Natural killer cell treated with Interleukin-12 subunit alpha and Interleukin-12 subunit beta and Interleukin-15 and Interleukin-18, amount 100 ng/mL, for 72 hours (primary cell): ENCODE measurements around the gene NYNRIN. TPM values are rescaled to one million over a fixed set of nuclear protein-coding genes. Genes with fewer than 3 reads are reported as not detected.
A peak's percentile ranks its signal among the peaks of the same experiment; 100 is the strongest.

Experiments used
- ATAC-seq, 2 donors: fragments of 150-1000 bp; cut with Tn5 transposase in 1 of 2; sonication (Bioruptor Pico), chemical (Tn5 transposase) in 1 of 2; 2 replicates each; pipeline ENCODE4 v1.10.0; 2021
- DNase-seq: peaks from one replicate; pipeline ENCODE4 v3.0.0; 2022; ENCODE audit warnings: low spot score
- H3K27ac Mint-ChIP-seq, 2 donors: 1 replicate in 1 of 2; 2 replicates in 1 of 2; pipeline ENCODE4 v1.8.0; 2022; ENCODE audit warnings: mixed read lengths in 2 of 2, mild to moderate bottlenecking in 1 of 2, moderate library complexity in 1 of 2
- H3K27me3 Mint-ChIP-seq, 2 donors: 1 replicate in 1 of 2; 2 replicates in 1 of 2; pipeline ENCODE4 v1.8.0; 2022; ENCODE audit warnings: mixed read lengths in 2 of 2
- H3K36me3 Mint-ChIP-seq: one replicate; pipeline ENCODE4 v1.8.0; 2022; ENCODE audit warnings: mixed read lengths
- H3K4me1 Mint-ChIP-seq, 2 donors: 1 replicate in 1 of 2; 2 replicates in 1 of 2; pipeline ENCODE4 v1.8.0; 2022; ENCODE audit warnings: low read depth in 2 of 2, mixed read lengths in 2 of 2, mild to moderate bottlenecking in 1 of 2
- H3K4me3 Mint-ChIP-seq: one replicate; pipeline ENCODE4 v1.8.0; 2022; ENCODE audit warnings: mixed read lengths
- H3K9me3 Mint-ChIP-seq: 2 replicates; pipeline ENCODE4 v1.8.0; 2022; ENCODE audit warnings: mixed read lengths
- total RNA-seq, 2 donors: library from RNA; stranded (reverse); gene quantifications; one replicate each; pipeline ENCODE4 v1.2.3, GENCODE V29; 2022

NYNRIN gene
- total RNA-seq, 2 donors from 2014 or later = 0.11 TPM; not detected in 1

DNA sequence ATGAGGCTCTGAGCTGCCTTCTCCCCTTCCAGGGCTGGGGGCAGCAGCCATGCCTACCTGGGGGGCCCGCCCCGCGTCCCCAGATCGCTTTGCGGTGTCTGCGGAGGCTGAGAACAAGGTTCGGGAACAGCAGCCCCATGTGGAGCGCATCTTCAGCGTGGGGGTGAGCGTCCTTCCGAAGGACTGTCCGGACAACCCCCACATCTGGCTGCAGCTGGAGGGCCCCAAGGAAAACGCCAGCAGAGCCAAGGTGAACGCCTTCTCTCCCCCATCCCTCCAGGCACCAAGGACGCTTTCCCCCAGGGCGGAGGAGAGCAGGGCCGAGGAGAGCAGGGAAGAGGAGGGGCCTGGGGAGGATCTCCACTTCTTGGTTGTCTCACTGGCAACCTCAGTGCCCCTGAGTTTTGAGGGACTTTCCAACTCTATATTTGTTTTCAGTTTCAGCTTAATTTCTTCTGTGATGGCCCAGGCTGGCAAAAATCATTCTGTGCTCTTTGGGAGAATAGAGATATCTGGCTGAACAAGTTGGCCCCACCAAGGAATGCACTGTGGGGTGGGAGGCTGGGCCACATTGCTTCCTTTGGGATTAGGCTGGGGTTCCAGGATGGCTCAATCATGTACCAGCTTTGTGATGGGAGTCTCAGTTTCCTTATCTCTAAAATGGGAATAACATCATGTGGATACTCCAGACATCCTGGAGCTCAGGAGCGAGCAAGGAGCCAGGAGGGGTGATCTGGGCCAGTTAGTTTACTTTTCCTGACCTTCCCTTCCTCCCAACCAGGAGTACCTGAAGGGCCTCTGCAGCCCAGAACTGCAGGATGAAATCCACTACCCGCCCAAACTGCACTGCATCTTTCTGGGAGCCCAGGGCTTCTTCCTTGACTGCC is 32.1 kb downstream of the NYNRIN start:
- Mint-ChIP-seq H3K4me1 (peaks cover 27 to 38% of the 10 kb centered on the region in 2 donors), H3K27me3 (no peaks in the 10 kb centered on the region), H3K9me3 (no peaks in the 10 kb centered on the region), H3K4me3 (peak overlapping the region; percentile 88), H3K27ac (peak overlapping the region; percentile 90 to 92), H3K36me3 (peaks cover 8% of the 10 kb centered on the region)
- ATAC-seq (peak; percentile 63 to 73), DNase-seq (peak; percentile 81)

DNA sequence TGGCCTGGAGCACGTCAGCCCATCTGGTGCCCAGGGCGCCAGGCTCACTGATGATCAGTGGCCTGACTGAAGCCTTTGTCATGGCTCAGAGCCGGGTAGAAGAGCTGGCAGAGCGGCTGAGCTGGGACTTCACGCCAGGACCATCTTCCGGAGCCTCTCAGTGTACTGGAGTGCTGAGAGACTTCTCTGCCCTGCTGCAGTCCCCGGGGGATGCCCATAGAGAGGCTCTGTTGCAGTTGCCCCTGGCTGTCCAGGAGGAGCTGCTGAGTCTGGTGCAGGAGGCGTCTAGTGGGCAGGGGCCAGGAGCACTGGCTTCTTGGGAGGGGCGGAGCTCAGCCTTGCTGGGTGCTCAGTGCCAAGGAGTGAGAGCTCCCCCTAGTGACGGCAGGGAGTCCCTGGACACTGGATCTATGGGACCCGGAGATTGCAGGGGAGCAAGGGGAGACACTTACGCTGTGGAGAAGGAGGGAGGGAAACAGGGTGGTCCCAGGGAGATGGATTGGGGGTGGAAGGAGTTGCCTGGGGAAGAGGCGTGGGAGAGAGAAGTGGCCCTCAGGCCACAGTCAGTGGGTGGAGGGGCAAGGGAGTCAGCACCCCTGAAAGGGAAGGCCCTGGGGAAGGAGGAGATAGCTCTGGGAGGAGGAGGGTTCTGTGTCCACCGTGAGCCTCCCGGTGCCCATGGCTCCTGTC is 32.9 kb downstream of the NYNRIN start:
- H3K27ac Mint-ChIP-seq = peak overlapping the region; percentile 90 to 92
- DNase-seq (peak; percentile 92), ATAC-seq (peak; percentile 75 to 79)
- peaks cover 27 to 40% of the 10 kb centered on the region in 2 donors for H3K4me1 Mint-ChIP-seq
- no peaks in the 10 kb centered on the region for H3K9me3 Mint-ChIP-seq
- no peaks in the 10 kb centered on the region for H3K27me3 Mint-ChIP-seq
- peaks cover 8% of the 10 kb centered on the region for H3K36me3 Mint-ChIP-seq
- peak overlapping the region; percentile 88 for H3K4me3 Mint-ChIP-seq

DNA sequence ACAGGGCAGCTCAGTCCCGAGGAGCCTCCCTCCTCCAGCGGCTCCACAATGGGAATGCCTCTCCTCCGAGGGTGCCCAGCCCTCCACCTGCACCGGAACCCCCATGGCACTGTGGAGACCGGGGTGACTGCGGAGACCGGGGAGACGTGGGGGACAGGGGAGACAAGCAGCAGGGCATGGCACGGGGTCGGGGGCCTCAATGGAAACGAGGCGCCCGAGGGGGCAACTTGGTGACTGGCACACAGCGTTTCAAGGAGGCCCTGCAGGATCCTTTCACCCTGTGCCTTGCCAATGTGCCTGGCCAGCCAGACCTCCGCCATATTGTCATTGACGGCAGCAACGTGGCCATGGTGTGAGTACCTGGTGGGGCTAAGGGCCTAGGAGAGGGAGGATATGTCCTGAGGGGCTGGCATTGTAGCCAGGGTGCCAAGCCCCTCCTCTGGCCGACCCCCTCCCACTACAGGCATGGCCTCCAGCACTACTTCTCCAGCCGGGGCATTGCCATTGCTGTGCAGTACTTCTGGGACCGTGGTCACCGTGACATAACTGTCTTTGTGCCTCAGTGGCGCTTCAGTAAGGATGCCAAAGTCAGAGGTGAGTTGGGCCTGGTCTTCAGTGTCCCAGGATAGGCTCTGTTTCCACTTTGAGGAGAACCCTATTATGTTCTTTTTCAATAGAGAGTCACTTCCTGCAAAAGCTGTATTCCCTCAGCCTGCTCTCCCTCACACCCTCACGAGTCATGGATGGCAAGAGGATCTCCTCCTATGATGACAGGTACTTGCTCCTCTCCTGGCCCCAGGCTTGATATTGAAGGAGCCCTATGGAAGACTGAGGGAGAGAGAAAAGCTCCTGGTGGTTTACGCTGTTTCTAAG is 33.7 kb downstream of the NYNRIN start:
- ATAC-seq (no peak), DNase-seq (no peak)
- Mint-ChIP-seq H3K36me3 (peaks cover 8% of the 10 kb centered on the region), H3K27me3 (no peaks in the 10 kb centered on the region), H3K27ac (peak overlapping the region; percentile 90 to 92), H3K4me1 (peaks cover 30 to 43% of the 10 kb centered on the region in 2 donors), H3K4me3 (no peak overlapping the region), H3K9me3 (no peaks in the 10 kb centered on the region)

DNA sequence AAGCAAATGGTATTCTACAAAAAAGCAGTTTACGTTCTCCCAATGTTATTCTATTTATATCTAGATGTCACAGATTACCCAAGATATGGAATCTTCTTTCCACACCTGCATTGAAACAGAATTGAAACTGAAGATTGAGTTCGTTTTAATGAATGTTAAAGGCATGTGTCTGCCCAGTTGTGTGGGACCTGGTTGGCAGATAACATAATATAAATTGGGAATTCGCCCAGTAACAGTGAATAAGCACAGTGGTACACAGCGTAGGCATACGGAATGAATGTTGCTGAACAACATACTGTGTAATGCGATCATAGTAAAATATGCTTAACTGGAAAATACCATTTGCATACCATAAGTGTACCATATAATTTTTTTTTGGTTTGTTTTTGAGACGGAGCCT is 35.2 kb downstream of the NYNRIN start:
- Mint-ChIP-seq H3K27me3 (no peaks in the 10 kb centered on the region), H3K27ac (no peak overlapping the region), H3K36me3 (peaks cover 12% of the 10 kb centered on the region), H3K9me3 (no peaks in the 10 kb centered on the region), H3K4me1 (peaks cover 35 to 48% of the 10 kb centered on the region in 2 donors), H3K4me3 (no peak overlapping the region)
- no peak for ATAC-seq
- no peak for DNase-seq

DNA sequence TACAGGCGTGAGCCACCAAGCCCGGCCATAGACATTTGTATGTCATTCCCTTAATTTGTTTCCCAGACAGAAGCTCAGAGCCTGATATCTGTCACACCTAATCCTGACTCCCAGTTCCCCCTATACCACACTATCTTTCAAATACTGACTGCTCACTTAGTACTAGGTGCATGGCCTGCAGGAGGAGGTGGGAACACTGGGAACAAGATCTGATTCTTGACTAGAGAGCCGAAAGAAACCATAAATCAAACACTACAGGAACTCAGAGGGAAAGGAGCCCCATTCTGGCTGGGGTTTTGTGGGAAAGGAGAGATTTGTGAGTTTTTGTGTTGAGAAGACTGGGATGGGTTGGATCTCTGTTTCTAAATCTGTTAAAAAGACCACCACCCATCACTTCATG is 35.9 kb downstream of the NYNRIN start:
- Mint-ChIP-seq H3K9me3 (no peaks in the 10 kb centered on the region), H3K4me3 (no peak overlapping the region), H3K36me3 (peaks cover 12% of the 10 kb centered on the region), H3K27ac (peak overlapping the region; percentile 3 to 10), H3K27me3 (no peaks in the 10 kb centered on the region), H3K4me1 (peaks cover 35 to 46% of the 10 kb centered on the region in 2 donors)
- ATAC-seq (no peak), DNase-seq (no peak)

DNA sequence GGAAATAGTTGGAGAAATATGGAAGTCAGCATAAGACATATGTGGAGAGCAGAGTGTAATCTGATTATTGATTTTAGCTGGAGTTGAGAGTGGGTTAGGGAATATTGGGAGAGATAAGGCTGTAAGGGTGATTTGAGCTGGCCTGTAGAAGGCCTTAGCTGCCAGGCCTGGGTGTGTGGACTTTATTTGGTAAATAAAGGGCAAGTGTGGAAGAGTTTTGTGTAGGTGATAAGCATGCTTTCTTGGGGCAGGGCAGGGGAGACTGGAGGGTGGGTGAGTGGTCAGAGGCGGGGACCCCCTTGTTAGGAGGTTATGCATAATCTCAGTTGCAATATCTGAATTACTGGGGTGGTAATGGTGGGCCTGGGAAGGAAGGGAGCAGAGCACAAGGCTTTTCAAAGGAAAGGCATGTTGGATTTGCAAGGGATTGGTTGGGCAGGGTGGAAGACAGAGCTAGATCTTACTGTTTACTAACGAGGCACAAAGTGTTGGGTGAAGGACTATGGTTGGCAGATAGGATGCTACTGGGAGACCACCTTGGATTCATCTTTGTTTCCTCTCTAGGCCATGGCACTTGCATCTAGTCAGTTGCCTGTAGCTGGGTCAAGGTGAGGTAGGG is 36.5 kb downstream of the NYNRIN start:
- H3K4me3 Mint-ChIP-seq = no peak overlapping the region
- DNase-seq = no peak
- peaks cover 12% of the 10 kb centered on the region for H3K36me3 Mint-ChIP-seq
- peak overlapping the region; percentile 3 to 10 for H3K27ac Mint-ChIP-seq
- no peaks in the 10 kb centered on the region for H3K9me3 Mint-ChIP-seq
- H3K27me3 Mint-ChIP-seq = no peaks in the 10 kb centered on the region
- ATAC-seq = no peak
- peaks cover 35 to 47% of the 10 kb centered on the region in 2 donors for H3K4me1 Mint-ChIP-seq

DNA sequence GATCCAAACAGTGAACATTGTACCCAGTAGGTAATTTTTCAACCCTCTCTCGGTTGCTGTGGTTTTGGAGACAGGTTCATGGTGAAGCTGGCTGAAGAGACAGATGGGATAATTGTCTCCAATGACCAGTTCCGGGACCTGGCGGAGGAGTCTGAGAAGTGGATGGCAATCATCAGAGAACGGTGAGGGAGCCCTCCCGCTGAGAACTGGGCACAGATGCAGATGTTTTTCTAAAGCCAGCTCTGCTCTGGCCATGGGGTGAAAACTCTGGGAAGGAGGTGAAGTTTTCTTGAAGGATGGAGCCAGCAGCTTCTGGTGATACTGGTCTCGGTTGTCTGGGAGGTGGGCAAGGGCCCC is 37.2 kb downstream of the NYNRIN start:
- peaks cover 17% of the 10 kb centered on the region for H3K36me3 Mint-ChIP-seq
- no peaks in the 10 kb centered on the region for H3K27me3 Mint-ChIP-seq
- H3K9me3 Mint-ChIP-seq = no peaks in the 10 kb centered on the region
- no peak for DNase-seq
- no peak for ATAC-seq
- peak overlapping the region in 1 of 2 donors; percentile 10 for H3K27ac Mint-ChIP-seq
- H3K4me3 Mint-ChIP-seq = no peak overlapping the region
- H3K4me1 Mint-ChIP-seq = peaks cover 39 to 49% of the 10 kb centered on the region in 2 donors

DNA sequence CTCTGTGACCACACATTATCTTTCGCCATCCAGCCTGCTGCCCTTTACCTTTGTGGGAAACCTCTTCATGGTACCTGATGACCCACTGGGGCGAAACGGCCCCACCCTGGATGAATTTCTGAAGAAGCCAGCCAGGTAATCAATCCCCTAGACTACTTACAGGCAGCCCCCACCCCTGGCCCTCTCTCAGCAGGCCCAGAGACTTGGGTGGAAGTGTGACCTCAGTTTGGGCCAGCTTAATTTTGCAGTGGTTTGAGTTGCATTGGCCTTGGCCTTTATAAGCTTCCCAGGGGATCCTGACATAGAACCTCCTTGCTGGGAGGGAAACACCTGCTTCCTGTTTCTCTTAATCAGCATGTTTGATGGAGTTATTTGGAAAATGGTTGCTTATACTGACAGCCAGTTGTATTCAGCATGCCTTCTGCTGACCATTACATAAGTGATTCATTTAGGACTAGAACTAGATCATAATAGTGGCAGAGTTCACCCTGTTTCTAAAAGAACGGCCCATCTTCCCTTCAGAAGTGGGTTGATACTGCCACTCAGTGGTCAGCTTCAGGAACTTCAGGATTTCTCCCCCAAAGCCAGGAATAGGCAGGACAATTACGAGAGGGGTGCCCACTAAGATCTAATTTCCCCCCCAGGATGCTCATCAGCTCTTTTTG is 37.7 kb downstream of the NYNRIN start:
- DNase-seq (no peak), ATAC-seq (peak; percentile 56 to 66)
- Mint-ChIP-seq H3K27ac (peak overlapping the region; percentile 30 to 54), H3K4me1 (peaks cover 39 to 45% of the 10 kb centered on the region in 2 donors), H3K36me3 (peaks cover 18% of the 10 kb centered on the region), H3K27me3 (no peaks in the 10 kb centered on the region), H3K9me3 (no peaks in the 10 kb centered on the region), H3K4me3 (no peak overlapping the region)

DNA sequence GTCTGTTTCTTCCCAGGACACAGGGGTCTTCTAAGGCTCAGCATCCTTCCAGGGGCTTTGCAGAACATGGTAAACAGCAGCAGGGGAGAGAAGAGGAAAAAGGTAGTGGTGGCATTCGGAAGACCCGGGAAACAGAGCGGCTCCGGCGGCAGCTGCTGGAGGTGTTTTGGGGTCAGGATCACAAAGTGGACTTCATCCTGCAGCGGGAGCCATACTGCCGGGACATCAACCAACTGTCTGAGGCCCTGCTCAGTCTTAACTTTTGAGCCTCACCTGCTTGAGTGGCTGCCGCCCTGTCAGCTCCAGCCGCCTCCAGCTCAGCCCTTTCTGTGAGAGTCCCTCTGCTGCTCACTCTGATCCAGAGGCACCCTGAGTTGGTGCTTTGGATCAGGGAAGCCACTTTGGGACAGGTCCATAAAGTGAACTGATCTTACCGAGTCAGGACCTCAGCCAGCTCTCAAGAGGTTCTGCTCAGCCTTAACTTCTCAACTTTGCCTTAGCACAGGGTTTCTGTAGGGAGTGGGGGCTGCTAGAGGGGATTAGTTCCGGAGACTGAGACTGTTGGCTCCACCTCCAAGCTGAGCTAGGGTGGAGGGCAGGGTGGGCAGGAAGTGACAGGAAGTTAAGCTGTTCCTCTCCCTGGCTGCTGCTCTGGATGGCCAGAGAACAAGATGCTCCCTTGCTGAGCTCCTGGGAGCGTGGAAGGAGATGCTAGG is 38.4 kb downstream of the NYNRIN start:
- DNase-seq = no peak
- H3K4me3 Mint-ChIP-seq = no peak overlapping the region
- H3K9me3 Mint-ChIP-seq = no peaks in the 10 kb centered on the region
- peak overlapping the region; percentile 30 to 54 for H3K27ac Mint-ChIP-seq
- peaks cover 39% of the 10 kb centered on the region in 2 donors for H3K4me1 Mint-ChIP-seq
- no peaks in the 10 kb centered on the region for H3K27me3 Mint-ChIP-seq
- peaks cover 18% of the 10 kb centered on the region for H3K36me3 Mint-ChIP-seq
- no peak for ATAC-seq

DNA sequence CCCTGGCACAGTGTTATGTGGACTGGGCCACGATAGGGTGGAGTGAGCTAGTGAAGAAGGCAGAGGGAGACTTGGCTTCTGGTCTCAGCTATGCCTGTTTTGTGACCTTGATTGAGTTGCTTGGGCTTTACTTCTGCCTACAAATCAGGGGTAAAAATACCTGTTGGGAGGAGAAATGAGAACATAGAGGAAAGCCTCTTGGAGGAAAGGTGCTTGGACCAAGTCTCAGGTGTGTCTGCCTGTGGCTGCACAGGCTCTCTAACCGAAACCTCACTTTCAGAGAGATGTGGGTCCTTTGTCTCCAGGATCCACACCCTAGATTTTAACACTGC is 38.9 kb downstream of the NYNRIN start:
- H3K4me1 Mint-ChIP-seq = peaks cover 42 to 43% of the 10 kb centered on the region in 2 donors
- ATAC-seq = no peak
- no peak overlapping the region for H3K4me3 Mint-ChIP-seq
- H3K27me3 Mint-ChIP-seq = no peaks in the 10 kb centered on the region
- no peak for DNase-seq
- peaks cover 18% of the 10 kb centered on the region for H3K36me3 Mint-ChIP-seq
- H3K27ac Mint-ChIP-seq = peak overlapping the region; percentile 30 to 54
- H3K9me3 Mint-ChIP-seq = no peaks in the 10 kb centered on the region

DNA sequence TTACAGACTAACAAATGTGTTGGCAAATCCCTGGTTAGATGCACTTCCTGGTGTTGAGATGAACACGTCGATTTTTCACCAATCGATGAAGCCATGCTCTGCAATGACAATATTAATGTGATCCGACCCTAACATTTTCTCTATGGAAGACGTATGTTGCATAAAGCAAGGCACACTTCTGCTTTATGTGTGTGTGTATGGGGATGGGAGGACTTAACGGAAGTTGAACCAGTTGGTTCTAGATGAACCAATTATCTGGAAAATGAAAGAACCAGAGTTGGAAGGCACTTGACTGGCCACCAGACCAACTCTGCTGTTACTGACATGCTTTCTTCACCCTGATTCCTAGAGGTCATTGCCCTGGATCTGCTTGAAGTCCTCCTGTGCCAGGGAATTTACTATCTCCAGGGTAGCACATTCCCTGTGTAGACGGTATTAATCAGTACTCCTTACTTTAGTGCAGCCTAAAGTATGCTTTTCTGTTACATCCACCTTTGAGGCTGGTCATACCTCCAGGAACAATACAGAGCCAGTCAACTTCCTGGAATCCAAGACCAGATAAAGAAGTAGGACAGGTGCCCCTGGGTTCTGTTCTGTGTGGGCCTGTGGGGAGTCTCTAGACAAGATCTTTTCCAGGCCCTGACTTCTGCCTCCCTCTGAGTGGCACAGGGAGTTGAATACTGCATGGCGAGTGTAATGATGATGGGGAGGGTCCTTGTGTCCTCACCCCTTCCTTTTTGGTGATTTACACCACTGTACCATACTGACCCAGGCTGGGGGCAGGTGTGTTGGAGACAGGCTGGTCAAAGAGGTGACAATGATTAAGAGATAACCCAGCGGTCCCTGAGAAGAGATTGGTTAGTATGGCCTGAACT is 39.7 kb downstream of the NYNRIN start:
- Mint-ChIP-seq H3K9me3 (no peaks in the 10 kb centered on the region), H3K36me3 (peaks cover 19% of the 10 kb centered on the region), H3K4me3 (no peak overlapping the region), H3K27ac (peak overlapping the region; percentile 30 to 54), H3K4me1 (peaks cover 44 to 51% of the 10 kb centered on the region in 2 donors), H3K27me3 (no peaks in the 10 kb centered on the region)
- ATAC-seq (no peak), DNase-seq (no peak)

DNA sequence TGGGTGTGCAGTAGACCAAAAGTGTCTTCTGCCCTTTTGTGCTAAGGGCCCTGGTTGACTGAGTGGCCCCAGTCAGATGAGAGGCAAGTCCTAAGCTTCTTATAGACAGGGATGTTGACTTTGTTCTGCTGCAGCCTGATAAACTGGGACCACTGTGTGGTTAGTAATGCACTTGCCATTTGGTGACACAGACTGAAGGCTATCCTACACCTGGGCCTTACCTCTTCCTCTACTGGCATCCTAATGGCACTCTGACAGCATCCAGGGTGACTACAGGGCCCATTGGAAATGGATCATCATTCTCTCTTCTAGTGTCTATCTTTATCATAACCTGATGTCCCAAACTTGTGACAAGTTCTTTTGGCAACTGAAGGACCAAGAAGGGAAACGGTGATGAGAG is 40.5 kb downstream of the NYNRIN start:
- Mint-ChIP-seq H3K4me3 (no peak overlapping the region), H3K36me3 (peaks cover 18% of the 10 kb centered on the region), H3K4me1 (peaks cover 46 to 53% of the 10 kb centered on the region in 2 donors), H3K27me3 (no peaks in the 10 kb centered on the region), H3K27ac (peak overlapping the region; percentile 11 to 54), H3K9me3 (no peaks in the 10 kb centered on the region)
- ATAC-seq (no peak), DNase-seq (no peak)
